Activated gamma-delta T cell treated with anti-CD3 and anti-CD28 coated beads, Interleukin-2, amount 50 U/mL, for 16 hours (primary cell): ENCODE measurements around the gene HRH3.

Source experiments
- DNase-seq: peaks from one replicate; pipeline ENCODE4 v3.0.0-alpha.2; 2020; ENCODE audit warnings: low read depth

The HRH3 gene

GRCh38 chr20:62197801-62198200 lies 22.3 kb downstream of the HRH3 start:
- DNase-seq = no peak

DNA sequence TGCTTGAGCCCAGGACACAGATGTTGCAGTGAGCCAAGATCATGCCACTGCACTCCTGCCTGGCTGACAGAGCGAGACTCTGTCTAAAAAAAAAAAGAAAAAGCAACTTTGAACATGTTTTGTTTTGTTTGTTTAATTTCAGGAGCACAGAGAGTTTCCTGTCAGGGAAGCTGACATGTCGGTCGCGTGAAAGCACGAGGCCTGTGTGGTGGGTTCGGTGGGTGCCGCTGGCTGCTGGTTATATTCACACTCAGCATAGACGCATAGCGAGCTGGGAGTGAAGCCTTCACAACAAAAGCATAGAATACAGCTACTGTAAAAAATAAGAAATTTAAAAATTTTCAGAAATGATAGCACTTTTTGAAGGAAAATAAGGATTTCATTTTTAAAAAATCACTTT lies 22.8 kb downstream of the HRH3 start:
- no peak for DNase-seq

GRCh38 chr20:62196286-62196685 lies 23.8 kb downstream of the HRH3 start:
- DNase-seq = no peak

DNA sequence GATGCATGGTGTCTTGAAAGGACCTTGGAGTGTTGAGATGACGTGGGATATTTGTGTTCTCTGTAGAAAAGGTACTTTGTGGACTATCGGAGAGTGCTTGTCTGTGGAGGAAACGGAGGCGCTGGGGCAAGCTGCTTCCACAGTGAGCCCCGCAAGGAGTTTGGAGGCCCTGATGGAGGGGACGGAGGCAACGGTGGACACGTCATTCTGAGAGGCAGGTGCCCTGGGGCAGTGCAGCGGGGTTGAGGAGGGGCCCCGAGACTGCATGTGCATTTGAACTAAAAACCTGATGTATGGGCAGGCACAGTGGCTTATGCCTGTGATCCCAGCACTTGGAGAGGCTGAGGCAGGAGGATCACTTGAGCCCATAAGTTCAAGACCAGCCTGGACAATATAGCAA lies 24.3 kb downstream of the HRH3 start:
- no peak for DNase-seq

DNA sequence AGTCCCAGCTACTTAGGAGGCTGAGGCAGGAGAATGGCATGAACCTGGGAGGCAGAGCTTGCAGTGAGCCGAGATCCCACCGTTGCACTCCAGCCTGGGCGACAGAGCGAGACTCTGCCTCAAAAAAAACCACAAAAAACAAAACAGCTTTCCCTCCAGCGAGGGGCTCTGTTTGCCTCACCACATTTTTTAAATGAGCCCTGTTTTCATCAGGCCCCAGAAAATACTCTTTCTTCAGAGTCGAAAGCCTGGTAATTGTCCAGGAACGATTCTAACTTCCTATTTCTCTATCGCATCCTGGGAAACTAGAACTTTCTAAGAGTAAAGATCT lies 25.0 kb downstream of the HRH3 start:
- DNase-seq = no peak

DNA sequence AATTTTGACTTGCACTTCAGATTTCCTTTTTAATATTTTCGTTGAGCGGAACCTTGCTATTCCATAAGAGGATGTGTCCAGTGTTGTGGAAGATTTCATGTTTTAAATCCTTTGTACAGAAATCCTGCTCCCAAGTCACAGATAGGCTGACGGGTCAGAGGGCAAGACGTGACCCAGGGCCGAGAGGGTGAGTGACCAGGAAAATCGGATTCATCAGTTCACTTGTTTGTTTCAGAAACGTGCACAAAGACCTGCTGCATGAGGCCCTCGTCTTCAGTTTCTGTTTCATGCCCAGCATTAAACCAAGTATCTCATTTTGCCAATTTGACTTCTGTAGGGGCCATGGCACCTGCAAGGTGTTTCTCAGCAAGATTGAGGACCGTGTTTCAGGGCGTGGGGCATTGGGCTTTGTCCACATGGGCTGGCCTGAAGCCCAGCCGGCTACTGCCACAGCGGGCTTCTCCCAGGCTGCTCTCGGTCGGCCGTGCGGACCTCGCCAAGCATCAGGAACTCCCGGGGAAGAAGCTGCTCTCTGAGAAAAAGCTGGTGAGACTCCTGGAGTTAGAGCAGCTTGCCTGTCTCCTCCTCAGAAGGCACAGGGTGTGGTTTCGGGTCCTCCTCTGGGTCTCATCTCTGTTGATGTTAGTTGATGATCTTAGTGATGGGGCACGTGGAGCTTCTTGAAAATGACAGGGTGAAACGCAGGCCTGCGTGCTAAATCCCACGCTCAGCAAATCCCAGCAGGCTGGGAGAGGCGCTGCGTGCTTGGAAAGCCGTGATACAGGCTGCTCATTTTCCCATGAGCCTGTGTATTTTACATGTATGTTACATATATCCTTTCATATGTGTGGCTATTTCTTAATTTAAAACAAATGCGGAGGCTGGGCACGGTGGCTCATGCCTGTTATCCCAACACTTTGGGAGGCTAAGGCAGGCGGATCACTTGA lies 26.7 kb downstream of the HRH3 start:
- DNase-seq = no peak

DNA sequence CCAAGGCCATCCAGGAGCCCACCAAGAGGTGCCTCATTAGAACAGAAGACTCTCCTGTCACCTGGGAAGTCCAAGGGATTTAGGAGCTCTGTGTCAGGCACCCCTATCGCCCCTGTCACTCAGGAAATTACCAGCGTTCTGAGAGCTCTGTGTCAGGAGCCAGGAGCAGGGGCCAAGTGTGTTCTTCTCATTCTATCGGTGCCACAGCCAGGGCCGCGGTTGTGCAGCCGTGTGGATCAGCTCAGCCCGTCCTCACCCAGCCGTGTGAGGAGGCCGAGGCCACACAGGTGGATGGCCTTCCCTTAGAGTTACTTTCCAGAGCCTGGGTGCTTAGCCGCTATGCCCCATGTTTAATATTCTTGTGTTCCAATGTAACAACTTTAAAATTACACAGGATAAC lies 27.4 kb downstream of the HRH3 start:
- no peak for DNase-seq

- DNase-seq = no peak
These were observed 28.1 kb downstream of the HRH3 start for GRCh38 chr20:62191781-62192559.

DNA sequence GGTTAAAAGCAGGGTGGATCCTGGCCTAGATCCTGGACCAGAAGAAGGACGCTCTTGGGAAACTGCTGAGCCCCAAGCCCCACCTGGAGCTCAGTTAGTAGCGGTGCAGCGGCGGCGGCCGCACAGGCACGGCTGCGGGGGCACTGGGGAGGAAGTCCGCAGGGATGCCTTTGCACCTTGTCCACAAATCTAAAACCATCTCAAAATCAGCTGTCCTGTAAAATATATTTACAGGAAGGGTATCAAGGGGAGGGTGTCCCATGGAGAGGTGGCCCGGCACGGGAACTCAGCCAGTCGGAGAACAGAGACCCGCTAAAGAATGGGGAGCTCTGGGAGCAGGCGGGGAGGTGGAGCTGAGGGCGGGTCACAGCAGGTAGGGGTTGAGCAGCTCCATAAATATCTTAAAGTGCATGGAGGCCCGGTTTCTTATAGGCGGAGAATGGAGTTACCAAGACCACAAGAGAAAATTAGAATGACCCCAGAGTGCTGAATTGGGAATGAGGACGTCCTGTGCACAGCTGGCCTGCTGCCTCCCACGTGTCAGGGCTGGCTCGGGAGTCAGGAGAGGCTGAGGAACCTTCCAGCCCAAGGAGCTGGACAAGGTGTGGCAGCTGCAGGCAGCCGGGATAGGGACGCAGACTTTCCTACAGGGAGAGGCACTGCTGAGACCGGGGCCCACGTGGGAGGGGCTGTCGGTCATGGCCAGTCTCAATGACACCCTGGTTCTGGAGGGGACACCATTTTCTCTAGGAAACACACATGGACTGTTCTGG lies 29.3 kb downstream of the HRH3 start:
- no peak for DNase-seq

- DNase-seq = no peak
These were observed 32.9 kb downstream of the HRH3 start for GRCh38 chr20:62186887-62187866.

GRCh38 chr20:62186096-62186426 lies 34.0 kb downstream of the HRH3 start:
- no peak for DNase-seq

GRCh38 chr20:62183426-62184142 lies 36.5 kb downstream of the HRH3 start:
- no peak for DNase-seq

- peak; percentile 90 for DNase-seq
These were observed 37.3 kb downstream of the HRH3 start, which contains the start of gene MTG2 for GRCh38 chr20:62182469-62183425. Gene MTG2 (plus strand): TSS chr20:62183028. CDS start chr20:62193421, 10,393 bp downstream.

- DNase-seq = no peak
These were observed 38.3 kb downstream of the HRH3 start for GRCh38 chr20:62181808-62182207.

DNA sequence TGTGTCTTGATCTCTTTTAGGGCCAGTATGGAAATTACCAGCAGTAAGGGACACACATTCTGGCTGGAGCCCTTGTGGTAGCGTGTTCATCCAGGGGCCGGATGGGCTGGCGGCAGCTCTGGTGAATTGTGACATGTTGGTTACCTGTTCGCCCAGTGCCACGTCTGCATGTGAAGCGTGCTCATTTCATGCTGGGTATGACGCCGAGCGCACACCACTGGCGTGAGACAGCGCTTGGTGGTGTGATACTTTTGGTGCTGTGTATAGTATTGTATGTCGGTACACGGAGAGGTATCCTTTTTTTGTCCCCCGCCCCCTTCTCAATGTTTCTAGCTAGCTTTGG lies 40.9 kb downstream of the HRH3 start:
- no peak for DNase-seq

- no peak for DNase-seq
These were observed 41.5 kb downstream of the HRH3 start for GRCh38 chr20:62178316-62179161.

GRCh38 chr20:62177307-62177706 lies 42.8 kb downstream of the HRH3 start:
- no peak for DNase-seq

DNA sequence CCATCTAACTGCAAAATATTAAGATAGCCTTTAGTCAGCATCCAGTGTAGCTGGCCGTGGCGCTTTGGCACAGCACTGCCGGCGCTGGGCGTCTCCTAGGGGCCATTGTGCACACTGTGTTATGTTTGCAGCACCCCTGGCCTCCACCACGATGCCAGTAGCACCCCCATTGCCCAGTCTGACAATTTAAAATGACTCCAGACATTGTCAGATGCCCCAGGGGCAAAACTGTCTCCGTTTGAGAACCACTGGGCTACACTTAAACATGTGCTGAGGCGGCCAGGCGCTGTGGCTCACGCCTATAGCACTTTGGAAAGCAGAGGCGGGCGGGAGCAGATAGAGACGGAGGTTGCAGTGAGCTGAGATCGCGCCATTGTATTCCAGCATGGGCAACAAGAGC lies 43.2 kb downstream of the HRH3 start:
- no peak for DNase-seq

- DNase-seq = no peak
These were observed 44.4 kb downstream of the HRH3 start for GRCh38 chr20:62175711-62176110.
